ENCODE results near the gene SFXN5. TPM values are rescaled to one million over a fixed set of nuclear protein-coding genes. Genes with fewer than 3 reads are reported as not detected.
"Not testable (repeated sequence)": the region's sequence is repeated elsewhere in the genome, so short reads cannot be mapped to it uniquely, and the experiment has no call there.

SFXN5 gene
- total RNA-seq, 1 donor, result 8.9 TPM

DNA sequence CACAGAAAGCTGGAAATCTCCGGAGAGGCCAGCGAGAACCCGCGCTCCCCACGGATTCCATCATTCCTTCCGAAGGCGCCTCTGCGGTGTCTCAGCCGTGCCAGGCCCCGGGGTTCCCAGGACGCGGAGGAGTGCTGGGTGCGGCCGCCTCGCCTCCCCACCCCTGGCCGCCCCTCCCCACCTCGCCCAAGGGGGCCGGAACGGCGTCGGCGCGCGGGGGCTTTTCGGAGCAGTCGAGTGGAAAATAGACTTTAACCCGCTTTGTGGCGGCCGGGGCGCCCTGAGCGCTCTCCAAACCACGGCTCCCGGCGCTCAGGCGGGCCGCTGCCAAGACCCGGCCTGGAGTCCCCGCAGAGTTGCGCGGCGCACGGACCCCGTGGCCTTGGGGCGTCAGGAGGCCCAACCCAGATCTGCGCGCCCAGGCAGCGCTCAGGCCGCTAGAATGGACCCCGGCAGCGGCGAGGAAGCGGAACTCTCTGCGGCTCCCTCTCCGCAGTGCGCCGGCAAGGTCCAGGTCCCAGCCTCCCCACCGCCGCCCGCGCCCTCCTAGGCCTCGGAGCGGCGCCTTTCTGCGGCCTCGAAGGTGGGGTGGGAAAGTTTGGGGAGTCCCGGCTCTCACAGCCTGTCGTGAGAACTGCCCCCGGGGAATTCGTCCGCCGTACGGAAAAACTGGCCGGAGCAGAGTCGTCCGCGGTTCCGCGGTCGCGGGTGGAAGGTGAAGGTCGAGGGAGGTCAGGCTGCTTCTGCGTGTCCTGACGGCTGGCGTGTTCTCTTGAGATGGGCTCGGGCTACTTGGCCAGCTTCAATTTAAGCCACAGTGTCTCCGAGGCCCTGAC is 155.4 kb downstream of the SFXN5 start:
- Histone ChIP-seq H3K27me3 (ENCODE audit: insufficient read depth, low read length) (peaks cover 91% of the 10 kb centered on the region), H3K9me3 (ENCODE audit: low read depth, low read length) (no peaks in the 10 kb centered on the region), H3K4me3 (ENCODE audit: low read length) (peak overlapping the region; percentile 6), H3K4me1 (ENCODE audit: insufficient read depth, low read length) (peaks cover 51% of the 10 kb centered on the region)

DNA sequence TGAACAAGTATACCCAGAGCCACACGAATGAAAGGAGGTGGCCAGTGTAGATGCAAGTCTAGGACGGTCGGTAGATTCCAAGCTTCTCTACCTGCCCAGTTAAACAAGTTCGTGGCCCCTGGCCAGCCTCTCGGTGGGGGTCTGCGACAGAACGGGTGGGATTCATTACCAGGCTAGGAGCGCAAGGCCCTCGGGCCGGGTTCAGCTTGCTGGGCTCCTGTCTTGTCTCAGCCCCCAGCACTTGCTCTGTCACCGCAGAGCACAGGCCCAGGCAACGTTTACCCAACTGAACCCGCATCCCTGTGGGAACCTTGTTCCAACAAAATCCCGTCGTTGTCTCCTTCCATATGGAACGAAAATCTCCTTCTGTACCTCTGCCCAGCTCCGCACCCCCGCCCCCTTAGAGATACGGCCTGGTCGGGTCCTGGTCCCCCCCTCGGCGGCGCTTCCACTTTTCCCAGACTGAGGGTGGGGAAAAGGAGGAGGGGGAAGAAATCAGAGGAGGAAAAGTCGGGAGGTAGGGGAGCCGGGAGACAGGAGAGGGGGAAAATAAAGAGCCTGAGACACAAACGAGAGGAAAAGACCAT is 156.1 kb downstream of the SFXN5 start:
- Histone ChIP-seq H3K4me1 (ENCODE audit: insufficient read depth, low read length) (peaks cover 44% of the 10 kb centered on the region), H3K9me3 (ENCODE audit: low read depth, low read length) (no peaks in the 10 kb centered on the region), H3K4me3 (ENCODE audit: low read length) (no peak overlapping the region), H3K27me3 (ENCODE audit: insufficient read depth, low read length) (peaks cover 91% of the 10 kb centered on the region)

DNA sequence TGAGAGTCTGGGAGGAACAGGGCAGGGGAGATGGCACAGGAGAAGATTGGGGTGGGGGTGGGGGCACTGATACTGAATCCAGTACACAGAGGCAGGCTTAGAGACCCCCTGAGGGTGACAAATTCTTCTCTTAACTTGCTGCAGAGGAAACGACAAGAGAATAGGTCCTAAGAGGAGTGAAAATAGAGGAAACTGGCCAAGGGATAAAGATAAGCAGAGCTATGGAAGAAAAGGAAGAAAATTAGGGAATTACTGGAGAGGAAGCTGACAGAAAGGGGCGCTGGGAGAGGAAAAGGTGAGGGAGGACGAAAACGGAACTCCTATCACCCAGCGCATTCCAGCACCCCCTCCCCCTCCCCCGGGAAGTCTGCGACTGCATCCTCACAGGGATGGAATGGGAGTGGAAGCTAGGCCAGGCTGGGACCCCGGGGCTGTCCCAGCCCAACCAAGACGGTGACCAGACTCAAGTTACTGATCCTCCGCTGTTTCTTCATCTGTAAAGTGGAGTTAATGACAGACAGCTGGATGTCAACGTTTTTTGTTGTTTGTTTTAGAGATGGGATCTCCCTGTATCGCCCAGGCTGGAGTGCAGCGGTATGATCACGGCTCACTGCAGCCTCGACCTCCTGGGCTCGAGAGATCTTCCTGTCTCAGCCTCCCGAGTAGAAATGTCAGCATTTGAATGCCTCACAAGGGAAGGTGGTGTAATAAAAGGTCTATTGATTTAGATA is 156.8 kb downstream of the SFXN5 start:
- no peak overlapping the region for H3K4me3 ChIP-seq (ENCODE audit: low read length)
- H3K4me1 ChIP-seq (ENCODE audit: insufficient read depth, low read length), result peaks cover 37% of the 10 kb centered on the region
- H3K27me3 ChIP-seq (ENCODE audit: insufficient read depth, low read length), result peaks cover 91% of the 10 kb centered on the region
- no peaks in the 10 kb centered on the region for H3K9me3 ChIP-seq (ENCODE audit: low read depth, low read length)

DNA sequence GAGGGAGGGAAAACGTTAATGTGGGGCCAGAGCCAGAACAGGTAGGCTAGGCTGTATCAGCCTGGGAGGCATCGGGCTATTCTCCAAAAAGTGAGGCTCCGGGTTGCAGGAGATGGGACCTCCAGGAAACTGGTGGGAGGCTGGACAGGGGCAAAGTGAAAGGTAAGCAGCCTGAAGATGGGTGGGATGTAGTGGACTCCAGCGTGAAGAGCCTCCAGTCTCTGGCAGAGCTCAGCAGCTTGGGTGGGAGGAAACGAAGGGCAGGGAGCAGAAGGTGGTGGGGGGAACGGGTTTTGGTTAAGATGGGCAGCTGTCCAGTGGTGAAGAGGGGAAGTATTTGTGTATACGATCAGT is 157.3 kb downstream of the SFXN5 start:
- no peak overlapping the region for H3K4me3 ChIP-seq (ENCODE audit: low read length)
- peaks cover 91% of the 10 kb centered on the region for H3K27me3 ChIP-seq (ENCODE audit: insufficient read depth, low read length)
- peaks cover 36% of the 10 kb centered on the region for H3K4me1 ChIP-seq (ENCODE audit: insufficient read depth, low read length)
- H3K9me3 ChIP-seq (ENCODE audit: low read depth, low read length), result no peaks in the 10 kb centered on the region

DNA sequence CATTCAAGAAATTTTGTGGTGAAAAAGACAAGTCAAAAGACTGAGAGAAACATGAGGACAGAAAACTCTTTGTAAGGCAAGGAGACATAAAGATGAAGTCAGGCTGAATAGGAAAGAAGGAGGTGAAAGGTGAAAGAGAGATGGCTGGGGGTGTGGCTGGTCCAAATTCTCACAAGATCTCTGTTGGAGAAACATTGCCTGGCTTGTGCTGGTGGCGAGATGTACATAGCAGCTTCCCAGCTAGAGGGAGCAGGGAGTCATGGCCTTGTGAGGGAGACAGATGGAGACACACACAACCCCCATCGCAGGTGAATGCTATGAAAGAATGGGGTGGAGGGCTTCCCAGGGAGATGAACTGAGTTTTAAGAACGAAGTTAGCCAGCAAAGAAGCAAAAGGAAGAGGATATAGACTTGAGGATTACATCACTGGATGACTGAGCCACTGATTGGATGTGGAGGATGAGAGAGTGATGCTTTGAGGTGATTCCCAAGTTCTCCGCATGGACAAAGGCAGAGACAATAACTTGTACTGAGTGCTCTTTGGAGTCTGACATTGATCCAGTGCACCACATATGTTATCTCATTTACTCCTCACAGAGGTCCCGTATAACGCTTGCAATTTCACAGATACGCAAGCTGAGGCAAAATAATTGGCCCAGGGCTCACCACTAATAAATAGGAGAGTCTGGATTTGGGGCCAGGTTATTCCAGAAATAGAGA is 157.9 kb downstream of the SFXN5 start:
- no peaks in the 10 kb centered on the region for H3K9me3 ChIP-seq (ENCODE audit: low read depth, low read length)
- peaks cover 33% of the 10 kb centered on the region for H3K4me1 ChIP-seq (ENCODE audit: insufficient read depth, low read length)
- peaks cover 91% of the 10 kb centered on the region for H3K27me3 ChIP-seq (ENCODE audit: insufficient read depth, low read length)
- no peak overlapping the region for H3K4me3 ChIP-seq (ENCODE audit: low read length)

DNA sequence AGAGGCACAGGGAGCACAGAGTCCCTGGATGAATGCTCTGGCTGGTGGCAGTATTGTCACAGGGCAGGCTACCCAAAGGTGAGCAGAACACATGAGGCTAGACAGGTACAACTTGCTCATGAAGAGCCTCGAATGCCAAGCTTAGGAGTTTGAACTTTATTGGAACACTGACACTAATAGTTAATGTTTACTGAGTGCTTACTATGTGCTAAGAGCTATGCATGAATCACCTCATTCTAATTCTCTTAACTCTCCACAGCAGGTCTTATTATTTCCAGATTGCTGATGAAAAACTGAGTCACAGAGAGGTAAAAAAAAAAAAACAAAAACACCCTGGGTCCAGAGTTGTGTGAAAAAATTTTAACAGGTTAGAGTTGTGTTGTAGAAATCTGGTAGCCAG is 160.3 kb downstream of the SFXN5 start:
- no peaks in the 10 kb centered on the region for H3K9me3 ChIP-seq (ENCODE audit: low read depth, low read length)
- peaks cover 15% of the 10 kb centered on the region for H3K4me1 ChIP-seq (ENCODE audit: insufficient read depth, low read length)
- H3K27me3 ChIP-seq (ENCODE audit: insufficient read depth, low read length), result peaks cover 95% of the 10 kb centered on the region
- H3K4me3 ChIP-seq (ENCODE audit: low read length), result no peak overlapping the region

DNA sequence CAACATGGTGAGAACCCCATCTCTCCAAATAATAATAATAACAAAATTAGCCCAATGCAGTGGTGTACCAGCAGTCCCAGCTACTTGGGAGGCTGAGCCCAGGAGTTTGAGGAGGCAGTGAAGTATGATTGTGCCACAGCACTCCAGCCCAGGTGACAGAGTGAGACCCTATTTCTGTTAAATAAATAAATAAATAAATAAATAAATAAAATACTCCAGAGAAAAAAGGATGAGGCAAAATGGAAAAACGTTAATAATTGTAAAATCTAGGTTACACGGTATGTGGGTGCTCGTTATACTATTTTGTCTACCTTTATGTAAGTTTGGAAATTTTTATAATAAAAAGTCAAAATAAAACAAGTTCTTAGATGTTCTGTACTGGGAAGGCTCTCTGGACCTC is 162.8 kb downstream of the SFXN5 start:
- H3K27me3 ChIP-seq (ENCODE audit: insufficient read depth, low read length), result peaks cover 96% of the 10 kb centered on the region
- no peak overlapping the region for H3K4me3 ChIP-seq (ENCODE audit: low read length)
- no peaks in the 10 kb centered on the region for H3K4me1 ChIP-seq (ENCODE audit: insufficient read depth, low read length)
- H3K9me3 ChIP-seq (ENCODE audit: low read depth, low read length), result no peaks in the 10 kb centered on the region

DNA sequence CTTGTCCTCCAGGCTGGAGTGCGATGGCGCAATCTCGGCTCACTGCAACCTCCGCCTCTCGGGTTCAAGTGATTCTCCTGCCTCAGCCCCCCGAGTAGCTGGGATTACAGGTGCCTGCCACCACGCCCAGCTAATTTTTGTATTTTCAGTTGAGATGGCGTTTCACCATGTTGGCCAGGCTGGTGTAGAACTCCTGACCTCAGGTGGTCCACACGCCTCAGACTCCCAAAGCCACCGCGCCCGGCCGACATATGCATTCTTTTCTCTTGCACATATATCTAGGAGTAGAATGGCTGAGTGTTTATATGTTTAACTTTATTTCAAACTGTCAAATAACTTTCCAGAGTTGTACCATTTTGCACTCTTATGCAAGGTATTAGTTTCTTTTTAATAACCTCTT is 164.1 kb downstream of the SFXN5 start:
- not testable (repeated sequence) for H3K4me1 ChIP-seq (ENCODE audit: insufficient read depth, low read length)
- peaks cover 94% of the 10 kb centered on the region for H3K27me3 ChIP-seq (ENCODE audit: insufficient read depth, low read length)

DNA sequence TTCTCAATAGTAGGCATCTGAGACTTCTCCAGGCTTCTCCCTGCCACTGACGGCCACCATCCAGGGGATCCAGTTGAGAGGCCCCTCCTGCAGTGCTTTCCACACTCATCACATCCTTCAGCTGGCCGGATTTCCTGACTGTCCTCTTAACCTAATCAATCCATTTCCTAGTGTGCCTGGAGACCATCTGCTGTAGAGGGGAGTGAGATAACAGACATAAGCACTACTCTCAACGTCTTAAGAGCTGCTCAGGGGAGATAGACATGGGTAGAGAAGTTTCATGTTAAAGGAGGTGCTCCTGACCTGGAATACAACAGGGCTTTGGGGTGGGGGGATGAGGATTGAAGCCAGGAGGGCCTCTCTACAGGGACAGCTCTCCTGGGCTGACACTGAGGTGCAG is 170.1 kb downstream of the SFXN5 start:
- Histone ChIP-seq H3K4me3 (ENCODE audit: low read length) (no peak overlapping the region), H3K27me3 (ENCODE audit: insufficient read depth, low read length) (peaks cover 43% of the 10 kb centered on the region), H3K9me3 (ENCODE audit: low read depth, low read length) (no peaks in the 10 kb centered on the region), H3K4me1 (ENCODE audit: insufficient read depth, low read length) (no peaks in the 10 kb centered on the region)

More for the DNA sequence above, 164.1 kb downstream of the SFXN5 start:
- not testable (repeated sequence) for H3K9me3 ChIP-seq (ENCODE audit: low read depth, low read length); H3K4me3 ChIP-seq (ENCODE audit: low read length)

DNA sequence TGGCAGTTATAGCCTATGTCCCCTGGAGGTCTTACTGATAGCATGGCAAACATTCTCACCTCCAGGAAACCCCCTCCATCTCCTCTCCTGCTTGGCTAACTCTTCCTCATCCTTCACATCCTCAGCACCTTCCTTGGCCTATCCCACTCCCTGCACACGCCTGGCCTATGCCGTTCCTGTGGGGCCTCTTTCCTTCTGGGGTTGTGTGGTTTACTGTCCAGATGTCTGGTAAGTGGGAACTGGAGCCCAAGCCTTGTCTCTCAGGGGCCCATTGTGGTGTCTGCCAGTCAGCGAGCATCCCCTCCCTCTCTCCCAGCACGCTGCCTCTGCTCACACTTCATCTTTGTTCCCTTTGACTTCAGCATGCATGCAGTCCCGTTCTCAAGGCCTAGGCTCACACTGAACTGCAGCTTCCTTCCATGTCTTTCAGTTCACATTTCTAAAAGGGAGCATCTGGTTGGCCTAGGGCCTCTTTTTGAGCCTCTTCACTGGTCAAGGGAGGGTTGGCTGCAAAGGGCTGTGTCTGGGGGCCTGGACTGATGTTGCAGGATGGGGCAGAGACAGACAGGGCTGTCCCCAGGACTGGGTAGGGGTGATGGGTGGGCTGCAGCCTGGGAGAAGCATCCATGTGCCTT is 171.2 kb downstream of the SFXN5 start:
- Histone ChIP-seq H3K27me3 (ENCODE audit: insufficient read depth, low read length) (peaks cover 34% of the 10 kb centered on the region), H3K9me3 (ENCODE audit: low read depth, low read length) (no peaks in the 10 kb centered on the region), H3K4me1 (ENCODE audit: insufficient read depth, low read length) (no peaks in the 10 kb centered on the region), H3K4me3 (ENCODE audit: low read length) (no peak overlapping the region)

DNA sequence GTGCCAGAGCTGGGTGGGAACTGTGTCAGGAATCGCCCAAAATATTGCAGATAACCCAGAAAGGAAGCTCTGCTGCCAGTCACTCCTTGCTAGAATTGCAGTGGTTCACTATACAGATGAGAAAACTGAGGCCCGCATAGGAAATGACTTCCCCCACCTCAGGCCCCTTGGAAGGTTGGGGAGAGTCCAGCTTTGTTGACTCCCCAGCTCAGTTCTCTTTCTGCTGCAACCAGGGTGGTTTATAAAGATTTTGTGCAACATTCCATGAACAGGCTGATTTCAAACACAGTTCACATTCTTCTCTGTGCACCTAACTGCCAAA is 173.0 kb downstream of the SFXN5 start:
- no peak overlapping the region for H3K4me3 ChIP-seq (ENCODE audit: low read length)
- no peaks in the 10 kb centered on the region for H3K9me3 ChIP-seq (ENCODE audit: low read depth, low read length)
- peaks cover 29% of the 10 kb centered on the region for H3K27me3 ChIP-seq (ENCODE audit: insufficient read depth, low read length)
- H3K4me1 ChIP-seq (ENCODE audit: insufficient read depth, low read length), result no peaks in the 10 kb centered on the region

DNA sequence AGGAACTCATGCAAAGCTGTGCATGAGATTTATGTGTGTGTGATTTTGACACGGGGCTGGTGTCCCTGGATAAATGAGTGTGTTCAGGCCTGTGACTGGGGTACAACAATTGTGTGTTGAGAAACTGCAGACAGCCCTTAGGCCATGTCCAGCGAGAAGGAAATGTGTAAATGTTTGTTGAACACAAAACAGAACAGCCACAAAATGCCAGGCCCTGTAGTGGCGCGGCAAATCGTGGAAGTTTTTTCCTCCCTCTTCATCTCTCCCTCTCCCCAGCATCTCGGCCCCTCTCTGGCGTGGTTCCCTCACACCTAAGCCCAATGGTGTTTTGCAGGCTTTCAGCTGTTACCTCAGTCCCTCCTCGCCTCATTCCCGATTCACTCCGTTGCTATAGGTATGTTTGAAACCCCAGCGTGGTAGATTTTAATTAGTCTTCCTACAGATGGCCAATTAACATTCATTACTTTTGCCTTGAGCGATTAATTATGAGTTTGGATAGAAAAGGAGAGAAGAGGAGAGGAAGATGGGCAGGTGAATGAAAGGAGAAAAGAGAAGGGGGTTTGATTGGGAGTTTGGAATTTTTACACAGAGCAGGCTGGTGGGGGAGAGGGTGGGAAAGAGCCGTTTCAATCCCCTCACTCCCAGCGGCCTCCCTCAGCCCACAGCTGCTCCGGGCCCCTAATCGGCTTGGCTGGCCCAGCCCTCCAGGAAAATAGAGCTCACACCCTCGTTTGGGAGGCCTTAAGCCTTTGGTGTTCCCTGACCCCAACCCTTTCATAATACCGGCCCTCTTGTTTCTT is 173.5 kb downstream of the SFXN5 start:
- Histone ChIP-seq H3K4me1 (ENCODE audit: insufficient read depth, low read length) (no peaks in the 10 kb centered on the region), H3K27me3 (ENCODE audit: insufficient read depth, low read length) (peaks cover 24% of the 10 kb centered on the region), H3K9me3 (ENCODE audit: low read depth, low read length) (no peaks in the 10 kb centered on the region), H3K4me3 (ENCODE audit: low read length) (no peak overlapping the region)

DNA sequence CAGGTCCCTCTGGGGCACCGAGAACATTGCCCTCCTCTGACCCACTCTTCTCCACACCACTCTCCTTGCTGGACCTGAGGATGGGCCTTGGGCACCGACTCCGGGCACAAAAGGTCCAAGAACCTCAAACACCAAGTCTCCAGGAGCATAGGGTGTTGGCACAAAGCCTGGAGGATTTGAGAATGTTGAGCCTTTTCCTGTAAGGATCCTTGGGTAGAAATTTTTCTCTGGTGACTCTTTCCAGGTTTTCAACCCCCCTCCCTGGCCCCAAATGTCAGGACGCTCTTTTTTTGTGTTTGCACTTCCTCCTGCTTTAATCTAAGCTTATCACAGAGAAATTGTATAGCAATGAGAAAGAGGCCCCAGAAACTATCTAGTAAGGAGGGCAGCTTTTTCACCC is 175.1 kb downstream of the SFXN5 start:
- H3K4me1 ChIP-seq (ENCODE audit: insufficient read depth, low read length), result peaks cover 3% of the 10 kb centered on the region
- H3K27me3 ChIP-seq (ENCODE audit: insufficient read depth, low read length), result peaks cover 14% of the 10 kb centered on the region
- no peaks in the 10 kb centered on the region for H3K9me3 ChIP-seq (ENCODE audit: low read depth, low read length)
- no peak overlapping the region for H3K4me3 ChIP-seq (ENCODE audit: low read length)

DNA sequence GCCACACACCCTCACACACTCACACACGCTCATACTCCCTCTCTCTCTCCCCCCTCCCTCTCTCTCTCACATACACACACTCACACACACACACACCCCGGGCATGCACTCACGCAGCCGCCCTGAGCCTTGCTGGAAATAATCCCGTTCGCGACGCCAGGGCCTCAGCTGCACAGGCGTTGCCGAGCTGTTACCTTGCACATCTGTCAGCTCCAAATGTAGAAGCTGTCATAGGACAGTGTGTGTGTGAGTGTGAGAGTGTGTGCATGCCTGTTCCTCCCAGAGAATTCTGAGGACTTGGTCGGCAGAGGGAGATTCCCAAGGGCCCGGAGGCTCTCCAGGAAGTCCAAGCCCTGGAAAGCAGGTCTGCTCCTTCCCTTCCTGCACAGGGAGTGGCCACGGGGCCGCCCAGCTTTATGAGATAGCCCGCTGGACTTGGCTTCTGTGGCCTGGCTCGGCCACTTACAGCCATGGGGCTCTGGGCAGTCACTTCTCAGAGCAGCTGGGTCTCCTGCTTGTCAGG is 175.7 kb downstream of the SFXN5 start:
- Histone ChIP-seq H3K27me3 (ENCODE audit: insufficient read depth, low read length) (peaks cover 14% of the 10 kb centered on the region), H3K9me3 (ENCODE audit: low read depth, low read length) (no peaks in the 10 kb centered on the region), H3K4me1 (ENCODE audit: insufficient read depth, low read length) (peaks cover 9% of the 10 kb centered on the region), H3K4me3 (ENCODE audit: low read length) (no peak overlapping the region)

All from mononuclear cell (primary cell).